ENCODE measurements around the gene IFNG.
A peak's percentile ranks its signal among the peaks of the same experiment; 100 is the strongest.
"Not testable (repeated sequence)": the region's sequence is repeated elsewhere in the genome, so short reads cannot be mapped to it uniquely, and the experiment has no call there.

IFNG gene

GRCh38 chr12:68159681-68160304 lies at the start of gene IFNG:
Gene IFNG (minus strand): TSS chr12:68159740. CDS start chr12:68159615, 125 bp downstream.
- no peak for DNase-seq

- DNase-seq, result not testable (repeated sequence)
Measured at GRCh38 chr12:68209048-68209728, 49.6 kb upstream of the IFNG start.

- no peak for DNase-seq
Measured at GRCh38 chr12:68207276-68207675, 47.7 kb upstream of the IFNG start.

DNA sequence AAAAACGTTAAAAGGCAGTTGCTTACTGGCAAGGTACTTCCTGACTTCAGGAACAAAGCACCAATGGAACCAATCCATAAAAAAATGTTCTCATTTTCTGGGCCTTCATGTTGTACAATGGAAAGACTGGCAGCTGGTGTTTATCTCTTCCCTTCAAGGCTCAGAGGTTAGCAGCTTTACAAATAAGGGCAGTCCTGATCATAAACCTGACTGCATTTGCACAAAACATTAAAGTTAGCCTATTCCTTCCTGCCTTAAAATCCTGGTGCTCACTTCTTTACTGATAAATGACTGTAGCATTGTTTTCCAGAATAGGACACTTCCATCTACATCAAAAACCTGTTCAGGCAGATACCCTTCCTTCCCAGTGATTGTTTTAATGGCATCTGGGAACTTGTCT lies 46.9 kb upstream of the IFNG start:
- DNase-seq, result no peak

- no peak for DNase-seq
Measured at GRCh38 chr12:68203460-68203875, 43.9 kb upstream of the IFNG start.

DNA sequence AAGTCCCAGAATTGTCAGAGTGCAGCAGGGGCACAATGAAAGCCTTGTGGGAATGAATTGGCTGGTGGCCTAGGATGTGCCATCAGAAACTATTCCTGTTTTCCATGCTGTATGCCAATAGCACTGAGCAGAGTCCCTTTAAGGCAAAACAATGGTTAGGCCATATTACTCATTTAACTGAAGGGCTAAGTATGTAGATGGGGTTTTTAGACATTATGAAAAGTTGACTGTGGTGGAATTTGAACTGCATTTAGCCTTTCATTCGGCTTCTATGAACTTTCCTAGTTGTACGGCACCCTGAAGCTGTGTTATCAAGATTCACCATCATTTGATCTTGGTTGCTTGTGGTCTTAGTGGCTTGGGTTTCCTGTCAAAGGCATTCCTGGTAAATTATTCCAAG lies 41.3 kb upstream of the IFNG start:
- no peak for DNase-seq

GRCh38 chr12:68199127-68199526 lies 39.6 kb upstream of the IFNG start:
- DNase-seq, result no peak

- no peak for DNase-seq
Measured at GRCh38 chr12:68198507-68199086, 39.1 kb upstream of the IFNG start.

GRCh38 chr12:68190301-68190700 lies 30.8 kb upstream of the IFNG start:
- no peak for DNase-seq

- peak; percentile 60 for DNase-seq
Measured at GRCh38 chr12:68189821-68190242, 30.3 kb upstream of the IFNG start.

GRCh38 chr12:68185598-68185997 lies 26.1 kb upstream of the IFNG start:
- no peak for DNase-seq

DNA sequence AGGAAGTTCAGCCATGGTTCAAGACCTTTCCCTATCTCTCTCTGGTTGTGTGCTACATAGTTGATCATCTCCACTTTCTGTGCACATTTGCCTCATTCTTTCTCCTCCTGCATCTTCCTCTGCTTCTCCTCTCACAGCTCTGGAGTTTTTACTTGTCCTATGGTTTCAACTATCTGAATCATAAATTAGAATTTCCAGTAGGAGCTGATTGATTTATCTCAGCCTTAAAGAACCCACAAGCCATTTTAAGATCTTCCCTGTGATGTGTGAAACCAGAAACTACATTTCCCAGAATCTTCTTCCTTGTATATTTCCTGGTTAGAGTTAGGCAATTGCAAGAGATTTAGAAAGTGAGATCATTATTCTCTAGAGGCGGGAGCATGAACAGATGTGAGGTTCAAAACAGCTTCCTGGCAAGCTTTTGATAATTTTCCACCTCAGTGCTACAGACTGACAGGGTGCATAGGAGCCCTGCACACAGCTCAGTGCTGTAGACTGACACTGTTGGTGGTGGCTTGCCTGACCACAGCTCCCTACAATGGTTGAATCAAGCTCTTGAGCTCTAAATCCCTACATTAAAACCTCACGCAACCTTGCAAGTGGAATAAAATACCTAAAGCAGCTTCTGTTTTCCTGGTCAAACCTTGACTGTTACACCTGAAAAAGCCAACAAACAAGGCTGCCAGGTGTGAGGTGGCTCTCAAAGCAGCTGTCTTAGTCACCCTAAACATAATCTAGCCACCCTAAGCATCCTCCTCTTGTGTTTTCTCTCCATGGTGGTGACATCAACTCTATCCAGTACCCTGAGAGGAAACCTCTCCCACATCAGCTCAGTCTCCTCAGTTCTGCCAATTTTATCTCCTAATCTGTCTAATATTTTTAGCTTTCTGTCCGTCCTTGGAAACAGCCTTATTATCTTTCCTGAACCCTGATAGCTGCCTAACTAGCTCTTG lies 21.5 kb upstream of the IFNG start:
- peak; percentile 44 for DNase-seq

DNA sequence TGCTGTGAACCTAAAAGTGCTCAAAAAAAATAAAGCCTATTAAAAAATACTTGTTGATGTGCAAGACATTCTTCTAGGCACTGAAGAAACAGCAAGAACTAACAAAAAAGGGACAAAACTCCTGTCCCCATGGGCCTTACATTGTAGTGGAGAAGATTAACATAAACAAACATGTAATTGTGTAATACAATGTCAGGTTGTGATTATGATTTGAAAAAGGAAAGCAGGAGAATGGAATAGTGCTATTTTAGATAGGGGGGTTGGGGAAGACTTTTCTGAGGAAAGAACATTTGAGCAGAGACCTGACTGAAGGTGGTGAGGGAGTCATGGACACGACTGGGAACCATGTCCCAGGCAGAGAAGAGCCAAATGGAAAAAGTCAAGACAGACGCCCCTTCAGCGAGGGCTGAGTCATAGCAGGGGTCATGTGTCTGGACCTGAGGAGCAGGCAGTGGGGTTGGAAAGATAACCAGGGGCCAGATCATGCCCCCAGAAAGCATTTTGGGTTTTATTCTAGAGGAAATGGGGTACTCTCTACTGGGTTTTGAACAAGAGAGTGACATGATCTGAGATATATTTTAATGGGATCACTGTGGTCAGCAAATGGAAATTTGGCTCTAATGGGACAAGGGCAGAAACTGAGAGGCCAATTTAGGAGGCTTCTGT lies 19.4 kb upstream of the IFNG start:
- no peak for DNase-seq

DNA sequence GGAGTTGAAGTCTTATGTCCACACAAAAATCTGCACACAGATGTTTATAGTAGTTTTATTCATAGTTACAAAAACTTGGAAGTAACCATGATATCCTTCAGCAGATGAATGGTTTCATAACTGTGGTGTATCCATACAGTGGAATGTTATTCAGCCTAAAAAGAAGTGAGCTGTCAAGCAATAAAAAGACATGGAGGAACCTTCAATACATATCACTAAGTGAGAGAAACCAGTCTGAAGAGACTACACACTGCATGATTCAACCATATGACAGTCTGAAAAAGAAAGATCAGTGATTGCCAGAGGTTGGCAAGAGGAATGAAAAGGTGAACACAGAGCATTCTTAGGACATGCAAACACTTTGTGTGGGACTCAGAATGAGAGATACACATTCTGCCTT lies 18.6 kb upstream of the IFNG start:
- DNase-seq, result no peak

- DNase-seq, result no peak
Measured at GRCh38 chr12:68177562-68177961, 18.0 kb upstream of the IFNG start.

DNA sequence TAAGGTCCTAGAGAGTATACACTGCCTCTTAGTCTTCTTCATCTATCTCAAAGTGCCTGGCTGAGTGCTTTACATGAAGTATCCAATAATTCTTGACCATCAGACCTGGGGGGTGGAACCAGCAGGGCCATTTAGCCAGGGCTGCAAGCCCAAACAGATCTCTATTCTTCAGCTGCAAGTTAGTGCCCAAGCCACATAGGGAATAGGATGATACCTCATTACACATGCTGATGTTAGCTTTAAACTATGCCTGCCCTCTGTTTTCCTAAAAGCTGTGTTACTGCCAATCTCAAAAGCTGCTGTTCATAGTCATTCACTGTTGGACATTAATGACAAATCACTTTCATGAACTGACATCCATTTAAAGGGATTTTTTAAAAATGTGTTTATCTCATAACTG lies 16.7 kb upstream of the IFNG start:
- DNase-seq, result no peak

- DNase-seq, result no peak
Measured at GRCh38 chr12:68175557-68176061, 16.1 kb upstream of the IFNG start.

DNA sequence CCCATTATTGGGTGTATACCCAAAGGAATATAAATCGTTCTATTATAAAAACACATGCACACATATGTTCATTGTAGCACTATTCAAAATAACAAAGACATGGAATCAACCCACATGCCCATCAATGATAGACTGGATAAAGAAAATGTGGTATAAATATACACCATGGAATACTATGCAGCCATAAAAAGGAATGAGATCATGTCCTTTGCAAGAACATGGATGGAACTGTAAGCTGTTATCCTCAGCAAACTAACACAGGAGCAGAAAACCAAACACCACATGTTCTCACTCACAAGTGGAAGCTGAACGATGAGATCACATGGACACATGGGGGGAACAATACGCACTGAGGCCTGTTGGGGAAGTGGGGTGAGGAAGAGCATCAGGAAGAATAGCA lies 15.2 kb upstream of the IFNG start:
- not testable (repeated sequence) for DNase-seq

DNA sequence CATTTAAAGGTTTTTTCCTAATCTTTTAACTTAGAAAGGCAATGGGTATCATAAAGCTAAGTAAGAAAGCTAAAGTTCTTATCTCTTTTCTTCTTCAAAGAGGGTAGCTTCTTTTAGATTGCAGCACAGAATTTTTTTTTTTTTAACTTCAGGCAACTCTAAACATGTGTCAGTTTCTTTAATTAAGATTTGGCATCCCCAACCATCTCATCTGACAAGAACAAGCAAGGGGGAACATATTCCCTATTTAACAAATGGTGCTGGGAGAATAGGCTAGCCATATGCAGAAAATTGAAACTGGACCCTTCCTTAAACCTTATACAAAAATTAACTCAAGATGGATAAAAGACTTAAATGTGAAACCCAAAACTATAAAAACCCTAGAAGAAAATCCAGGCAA lies 14.3 kb upstream of the IFNG start:
- no peak for DNase-seq

DNA sequence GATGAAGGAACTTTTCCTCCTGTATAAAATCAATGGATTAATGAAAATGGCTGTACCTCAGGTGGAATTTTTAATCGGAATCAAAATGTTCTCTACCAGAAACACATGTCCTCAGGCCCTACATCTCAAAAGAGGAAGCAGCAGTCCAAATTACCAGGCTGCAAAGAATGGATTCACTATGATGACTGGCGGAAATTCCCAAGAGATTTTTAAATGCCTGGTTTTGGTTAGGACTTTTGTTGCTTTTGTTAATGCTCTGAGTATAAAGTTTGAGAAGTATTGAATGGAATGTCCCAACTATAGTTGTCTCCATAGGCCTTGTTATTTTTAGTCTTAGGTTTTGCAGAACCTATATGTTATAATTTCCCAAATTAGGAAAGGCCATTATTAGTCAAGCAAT lies 11.2 kb upstream of the IFNG start:
- DNase-seq, result no peak

DNA sequence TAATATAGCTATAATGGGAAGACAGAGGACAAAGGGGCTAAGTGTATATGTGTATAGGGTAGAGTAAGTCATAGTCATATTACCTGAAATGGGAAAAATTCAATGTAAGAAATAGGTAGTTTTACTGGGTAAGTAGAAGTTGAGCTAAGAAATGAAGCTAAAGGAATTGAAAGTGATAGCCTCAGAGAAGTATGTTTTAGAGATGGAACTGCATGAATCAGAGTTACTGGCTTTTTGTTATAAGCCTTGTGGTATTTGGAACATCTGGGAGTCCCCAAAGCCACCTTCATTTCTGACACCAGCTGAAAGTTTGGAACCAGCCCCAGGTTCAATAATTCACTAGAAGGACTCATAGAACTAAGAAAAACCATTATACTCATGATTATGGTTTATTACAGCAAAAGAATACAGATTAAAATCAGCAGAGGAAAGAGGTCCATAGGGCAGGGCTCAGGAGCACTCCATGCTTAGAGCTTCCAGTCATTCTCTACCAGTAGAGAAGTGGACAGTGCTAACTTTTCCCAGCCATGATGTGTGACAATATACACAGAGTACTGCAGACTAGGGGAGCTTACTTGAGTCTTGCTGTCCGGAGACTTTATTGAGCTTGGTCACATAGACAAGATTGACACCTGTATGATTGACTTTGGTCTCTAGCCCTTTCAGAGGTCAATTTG lies 9.8 kb upstream of the IFNG start:
- no peak for DNase-seq

GRCh38 chr12:68166317-68166831 lies 6.8 kb upstream of the IFNG start:
- DNase-seq, result no peak

Data from HCEC 1CT (cell line).